GM19324 (cell line): ENCODE results near the gene HAUS7.
"Not testable (repeated sequence)": the region's sequence is repeated elsewhere in the genome, so short reads cannot be mapped to it uniquely, and the experiment has no call there.

Source experiments
- ATAC-seq: cut with Tn5 transposase; IDR thresholded peaks from one replicate; pipeline ENCODE4 v1.9.1; 2021; ENCODE audit warnings: mild to moderate bottlenecking, moderate library complexity; ENCODE audit not compliant: unreplicated experiment, low FRiP score

HAUS7 gene

GRCh38 chrX:153412746-153413720, 57.3 kb downstream of the HAUS7 start:
- ATAC-seq: no peak

GRCh38 chrX:153411988-153412574, 58.3 kb downstream of the HAUS7 start:
- ATAC-seq: no peak

GRCh38 chrX:153411255-153411987, 59.0 kb downstream of the HAUS7 start, which contains the start of gene ZFP92:
Gene ZFP92, plus strand, starts transcription at chrX:153411472. Its CDS starts 6,851 bp downstream, at chrX:153418323.
- no peak for ATAC-seq

DNA sequence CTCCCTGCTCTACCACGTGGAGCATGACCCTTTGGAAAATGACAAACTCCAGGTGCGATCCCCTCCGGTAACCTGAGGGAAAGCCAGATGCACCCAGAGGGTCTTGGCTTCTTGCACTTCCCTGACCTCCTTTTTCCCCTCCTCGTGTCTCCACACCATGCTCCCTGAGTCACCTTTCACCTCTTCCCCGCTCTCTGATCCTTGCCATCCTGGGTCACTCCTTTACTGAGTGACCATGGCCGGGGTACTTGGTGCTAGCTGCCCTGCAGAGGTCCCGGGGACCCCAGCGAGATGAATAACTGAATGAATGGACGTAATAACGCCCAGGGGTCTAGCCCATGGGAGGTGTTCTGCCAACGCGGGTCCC, 59.5 kb downstream of the HAUS7 start:
- no peak for ATAC-seq

- ATAC-seq: no peak
Measured at GRCh38 chrX:153410373-153410772, 60.0 kb downstream of the HAUS7 start.

DNA sequence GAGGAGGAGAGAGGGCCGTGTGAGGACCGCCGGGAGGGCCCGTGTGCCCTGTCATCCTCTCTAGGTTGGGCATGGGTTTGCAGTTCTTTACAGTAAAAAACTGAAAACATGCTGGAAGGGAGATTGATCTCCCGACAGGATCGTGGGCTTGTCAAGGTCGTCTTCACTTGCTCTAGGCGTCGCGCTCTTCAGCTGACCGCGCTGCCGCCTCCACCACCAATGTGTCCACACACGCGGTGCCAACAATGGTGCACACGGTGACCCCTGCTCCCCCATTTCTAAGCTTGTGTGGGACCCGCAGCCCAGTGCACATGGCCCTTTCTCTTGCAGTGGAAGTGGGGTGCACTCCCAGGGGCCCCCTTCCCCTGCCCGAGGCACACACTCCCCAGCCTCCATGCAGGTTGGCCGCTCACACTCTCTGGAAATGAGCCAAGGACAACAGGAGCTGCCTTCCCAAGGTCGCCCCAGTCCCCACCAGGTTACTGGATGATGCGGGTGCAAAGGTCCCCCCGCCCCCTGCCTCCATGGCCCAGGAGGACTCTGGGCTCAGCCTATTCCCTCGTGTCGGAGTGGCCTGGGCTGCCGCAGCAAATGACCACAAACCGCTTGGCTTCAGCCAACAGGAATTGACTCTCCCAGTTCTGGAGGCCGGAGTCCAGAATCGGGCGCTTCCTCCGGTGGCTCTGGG, 60.8 kb downstream of the HAUS7 start:
- ATAC-seq: no peak

DNA sequence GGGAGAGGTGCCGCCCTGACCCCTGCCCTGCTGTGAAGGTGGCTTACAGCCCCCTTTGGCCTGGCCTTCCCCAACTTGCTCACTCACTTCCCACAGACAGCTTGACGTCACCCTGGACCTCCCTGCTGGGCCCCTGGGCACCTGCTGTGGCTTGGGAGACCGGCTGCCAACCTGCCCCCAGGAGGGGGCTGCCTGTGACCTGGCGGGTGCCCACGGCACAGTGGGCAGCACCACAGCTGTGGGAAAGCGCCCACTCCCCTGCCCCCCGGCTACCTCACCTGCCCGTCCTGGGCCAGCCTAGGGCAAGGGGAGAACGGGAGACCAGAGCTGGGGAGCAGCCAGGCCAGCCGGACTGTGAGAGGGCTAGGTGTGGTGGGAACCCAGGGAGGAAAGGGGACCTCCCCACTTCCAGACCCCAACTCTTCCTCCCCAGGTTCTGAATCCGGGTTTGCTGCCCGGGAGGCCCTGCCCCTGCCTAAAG, 61.5 kb downstream of the HAUS7 start:
- no peak for ATAC-seq

GRCh38 chrX:153408221-153408721, 62.1 kb downstream of the HAUS7 start:
- no peak for ATAC-seq

DNA sequence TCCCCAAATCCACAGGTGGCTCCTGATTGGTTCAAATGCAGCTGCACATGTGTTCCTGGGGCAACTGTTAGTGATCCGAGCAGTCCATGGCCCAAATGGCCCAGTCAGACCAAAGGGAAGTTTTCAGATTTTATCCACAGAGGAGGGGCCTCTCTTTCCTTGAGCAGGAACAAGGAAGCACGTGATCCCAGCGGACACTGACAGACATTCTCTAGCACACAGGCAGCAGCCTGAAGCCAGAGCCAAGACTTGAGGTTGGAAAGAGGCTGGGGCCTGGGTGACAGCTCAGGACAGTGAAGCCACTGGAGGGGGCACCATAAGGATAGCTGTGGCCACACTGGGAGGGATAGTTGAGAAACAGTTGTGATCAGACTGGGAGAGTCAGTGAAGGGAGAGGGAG, 62.6 kb downstream of the HAUS7 start:
- no peak for ATAC-seq

DNA sequence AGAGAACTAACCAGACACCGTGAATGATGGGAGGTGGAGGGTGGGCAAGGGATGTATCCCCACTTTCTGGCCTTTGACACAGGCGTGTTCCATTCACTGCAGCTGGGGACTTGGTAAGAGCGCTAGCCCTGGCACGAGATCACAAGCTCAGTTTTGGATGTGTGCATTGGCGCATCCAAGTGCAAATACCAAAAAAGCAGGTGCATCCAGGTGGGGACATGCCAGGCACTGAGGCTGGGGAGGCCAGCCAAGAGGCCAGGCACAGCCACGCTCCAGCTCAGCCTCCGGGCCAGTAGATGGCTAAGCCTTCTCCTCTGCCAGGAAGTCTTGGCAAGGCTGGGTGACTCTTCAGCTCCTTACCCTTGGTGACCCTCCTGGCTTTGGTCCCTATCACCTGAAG, 63.5 kb downstream of the HAUS7 start:
- ATAC-seq: no peak

- no peak for ATAC-seq
Measured at GRCh38 chrX:153406011-153406410, 64.4 kb downstream of the HAUS7 start.

DNA sequence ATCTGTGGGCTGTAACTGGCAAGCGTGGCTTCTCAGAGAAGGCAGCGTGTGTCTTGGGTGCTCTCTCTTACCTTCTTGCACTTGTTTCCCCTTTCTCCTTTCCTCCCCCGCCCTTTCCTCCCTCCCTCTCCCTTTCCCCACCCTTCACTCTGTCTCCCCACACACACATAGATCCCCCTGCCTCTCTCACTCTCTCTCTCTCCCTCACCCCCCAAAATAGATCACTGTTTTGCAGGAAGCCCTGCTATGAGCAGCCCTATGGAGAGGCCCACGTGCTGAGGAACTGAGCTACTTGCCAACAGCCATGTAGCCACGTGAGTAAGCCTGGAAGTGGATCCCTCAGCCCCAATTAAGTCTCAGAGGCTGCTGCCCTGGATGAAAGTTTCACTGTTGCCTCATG, 65.0 kb downstream of the HAUS7 start:
- no peak for ATAC-seq

GRCh38 chrX:153404333-153404732, 66.0 kb downstream of the HAUS7 start:
- ATAC-seq: not testable (repeated sequence)

GRCh38 chrX:153401133-153401764, 69.1 kb downstream of the HAUS7 start, which contains the start of gene PNMA6E:
Gene PNMA6E, minus strand, starts transcription at chrX:153401350. Its CDS starts 2,501 bp downstream, at chrX:153398849.
- no peak for ATAC-seq

DNA sequence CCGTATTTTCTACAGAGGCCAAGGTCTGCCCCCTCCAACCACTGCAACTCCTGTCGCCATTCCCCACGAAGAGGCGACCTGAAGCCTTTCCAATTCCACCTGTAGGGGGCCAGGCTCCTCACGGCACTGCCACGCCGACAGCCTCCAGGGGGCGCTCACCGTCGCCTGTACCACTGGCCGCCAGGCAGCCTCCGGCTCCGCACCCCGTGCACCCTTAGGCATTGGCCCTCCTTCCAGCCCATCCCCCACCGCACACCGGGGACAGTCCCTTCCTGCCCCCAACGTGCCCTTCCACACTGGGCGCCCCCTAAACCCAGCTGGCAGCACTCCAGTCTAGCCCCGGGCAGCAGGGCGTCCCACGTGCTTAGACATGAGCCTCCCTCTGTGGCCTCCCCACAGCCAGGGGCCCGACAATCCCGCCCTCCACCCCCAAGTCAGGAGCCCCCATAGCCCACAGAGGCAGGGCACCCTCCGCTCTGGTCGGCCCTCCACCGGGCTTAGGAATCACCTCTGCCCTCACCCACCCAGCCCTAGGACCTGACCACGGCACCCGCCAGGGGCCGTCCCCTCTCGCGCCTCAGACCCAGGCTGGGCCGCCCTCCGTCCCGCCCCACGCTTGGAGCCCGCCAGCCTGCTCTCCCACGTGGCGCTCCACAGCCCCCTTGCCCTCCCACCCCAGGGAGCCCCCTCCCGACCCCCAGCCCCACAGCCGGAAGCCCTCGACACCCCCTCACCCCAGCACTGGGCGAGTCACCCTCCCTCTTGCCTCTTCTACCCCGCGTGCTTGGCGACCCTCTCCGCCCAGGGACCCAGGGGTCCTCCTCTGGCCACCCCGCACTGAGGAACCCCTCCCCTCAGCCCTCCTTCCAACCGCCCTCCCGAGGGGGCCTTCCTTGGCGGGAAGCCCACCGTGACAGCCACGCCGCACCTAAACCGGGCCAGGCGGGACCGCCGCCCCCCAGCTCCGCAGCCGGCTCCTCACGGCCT, 69.9 kb downstream of the HAUS7 start:
- no peak for ATAC-seq

GRCh38 chrX:153398275-153398960, 72.0 kb downstream of the HAUS7 start:
- no peak for ATAC-seq
